Neuronal stem cell (in vitro differentiated cells): ENCODE data around the gene DIAPH2.

Experiments
- DNase-seq: peaks from one replicate; pipeline ENCODE4 v3.0.0-alpha.2; 2013; ENCODE audit warnings: low spot score
- H2AFZ ChIP-seq: one replicate; pipeline ENCODE4 v1.6.1; 2013; ENCODE audit warnings: mild to moderate bottlenecking, low read length, inconsistent platforms
- H2AK5ac ChIP-seq: 2 replicates; pipeline ENCODE4 v1.6.1; 2013; ENCODE audit warnings: low read depth, mild to moderate bottlenecking, inconsistent platforms, low read length, moderate library complexity, mixed read lengths
- H2BK120ac ChIP-seq: 2 replicates; pipeline ENCODE4 v1.6.1; 2013; ENCODE audit warnings: low read depth, mild to moderate bottlenecking, inconsistent platforms, low read length, moderate library complexity, mixed read lengths
- H2BK12ac ChIP-seq: one replicate; pipeline ENCODE4 v1.6.1; 2013; ENCODE audit warnings: low read length, inconsistent platforms
- H2BK15ac ChIP-seq: 2 replicates; pipeline ENCODE4 v1.6.1; 2013; ENCODE audit warnings: mild to moderate bottlenecking, low read length, inconsistent platforms, mixed read lengths
- H2BK5ac ChIP-seq: one replicate; pipeline ENCODE4 v1.6.1; 2013; ENCODE audit warnings: inconsistent platforms, mild to moderate bottlenecking, low read length, moderate library complexity
- H3K14ac ChIP-seq: one replicate; pipeline ENCODE4 v1.6.1; 2013; ENCODE audit warnings: low read length, inconsistent platforms
- H3K18ac ChIP-seq: 2 replicates; pipeline ENCODE4 v1.6.1; 2013; ENCODE audit warnings: low read length, inconsistent platforms
- H3K23ac ChIP-seq: 2 replicates; pipeline ENCODE4 v1.6.1; 2013; ENCODE audit warnings: low read depth, mild to moderate bottlenecking, mixed read lengths, low read length, inconsistent platforms; ENCODE audit not compliant: poor library complexity
- H3K27ac ChIP-seq: replicated peaks from 3 replicates; pipeline ENCODE4 v1.5.1; 2013; ENCODE audit warnings: low read length, inconsistent platforms
- H3K27me3 ChIP-seq, 3 experiments: 2 replicates each; pipeline ENCODE4 v1.6.1; 2013; ENCODE audit warnings: low read length in 3 of 3, mild to moderate bottlenecking in 2 of 3, inconsistent platforms in 1 of 3, low read depth in 1 of 3, mixed read lengths in 1 of 3, moderate library complexity in 1 of 3; ENCODE audit not compliant: control insufficient read depth in 3 of 3, insufficient read depth in 3 of 3
- H3K36me3 ChIP-seq, 2 donors: replicated peaks in 1 of 2; 2 replicates each; pipeline ENCODE4 v1.6.1; 2013; ENCODE audit warnings: low read length in 2 of 2; ENCODE audit not compliant: control insufficient read depth in 2 of 2, insufficient read depth in 2 of 2
- H3K4ac ChIP-seq: 2 replicates; pipeline ENCODE4 v1.6.1; 2013; ENCODE audit warnings: inconsistent platforms, mild to moderate bottlenecking, low read length, moderate library complexity
- H3K4me1 ChIP-seq, 2 donors: 1 replicate in 1 of 2; 2 replicates in 1 of 2; pipeline ENCODE4 v1.6.1; 2013; ENCODE audit warnings: low read length in 2 of 2, low read depth in 1 of 2; ENCODE audit not compliant: control insufficient read depth in 2 of 2, insufficient read depth in 1 of 2
- H3K4me2 ChIP-seq: one replicate; pipeline ENCODE4 v1.6.1; 2013; ENCODE audit warnings: mild to moderate bottlenecking, low read length, inconsistent platforms; ENCODE audit not compliant: insufficient read depth, poor library complexity, severe bottlenecking
- H3K4me3 ChIP-seq, 2 donors: 2 replicates each; pipeline ENCODE4 v1.5.1; 2013; ENCODE audit warnings: low read length in 2 of 2, mild to moderate bottlenecking in 2 of 2, inconsistent platforms in 1 of 2, moderate library complexity in 1 of 2
- H3K79me1 ChIP-seq: one replicate; pipeline ENCODE4 v1.6.1; 2013; ENCODE audit warnings: low read depth, mild to moderate bottlenecking, inconsistent platforms, low read length, moderate library complexity
- H3K9ac ChIP-seq: one replicate; pipeline ENCODE4 v1.6.1; 2013; ENCODE audit warnings: mild to moderate bottlenecking, low read depth, low read length, inconsistent platforms; ENCODE audit not compliant: poor library complexity
- H3K9me3 ChIP-seq, 2 donors: replicated peaks in 1 of 2; 2 replicates each; pipeline versions ENCODE3 to v1.6.1; 2013; ENCODE audit warnings: low read length in 2 of 2, mild to moderate bottlenecking in 2 of 2, inconsistent platforms in 1 of 2, low read depth in 1 of 2, mixed read lengths in 1 of 2, moderate library complexity in 1 of 2; ENCODE audit not compliant: control insufficient read depth in 2 of 2, insufficient read depth in 1 of 2
- H4K8ac ChIP-seq: one replicate; pipeline ENCODE4 v1.6.1; 2013; ENCODE audit warnings: low read depth, mild to moderate bottlenecking, inconsistent platforms, low read length, moderate library complexity
- H4K91ac ChIP-seq: one replicate; pipeline ENCODE4 v1.6.1; 2013; ENCODE audit warnings: low read length, low read depth, mild to moderate bottlenecking, inconsistent platforms; ENCODE audit not compliant: poor library complexity
- WGBS, 2 donors: extraction: QIAGEN DNeasy Blood & Tissue Kit; methylation state at CpG; one replicate each; pipeline ENCODE4 v1.1.7; 2013; ENCODE audit warnings: missing lambda C conversion rate in 2 of 2, mixed read lengths in 1 of 2; ENCODE audit not compliant: insufficient read length in 2 of 2, insufficient replicate concordance in 1 of 2; ENCODE audit errors: extremely low coverage in 2 of 2; 5-methylcytosine and 5-hydroxymethylcytosine counted together

The DIAPH2 gene

DNA sequence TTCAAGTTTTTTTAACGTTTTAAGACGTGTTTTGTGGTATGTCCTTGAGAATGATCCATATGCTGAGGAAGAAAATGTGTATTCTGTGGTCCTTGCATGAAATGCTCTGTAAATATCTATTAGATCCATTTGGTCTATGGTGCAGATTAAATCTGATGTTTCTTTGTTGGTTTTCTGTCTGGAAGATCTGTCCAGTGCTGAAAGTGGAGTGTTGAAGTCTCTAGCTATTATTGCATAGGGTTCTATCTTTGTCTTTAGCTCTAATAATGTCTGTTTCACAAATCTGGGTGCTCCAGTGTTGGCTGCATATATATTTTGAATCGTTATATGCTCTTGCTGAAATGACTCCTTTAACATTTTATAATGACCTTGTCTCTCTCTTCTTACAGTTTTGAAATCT, 321.5 kb downstream of the DIAPH2 start:
- no peak overlapping the region for H4K91ac ChIP-seq
- H3K9ac ChIP-seq: no peak overlapping the region
- H3K36me3 ChIP-seq: no peaks in the 10 kb centered on the region
- H4K8ac ChIP-seq: no peak overlapping the region
- no peak overlapping the region for H2BK12ac ChIP-seq
- H2BK5ac ChIP-seq: no peak overlapping the region
- H3K4me1 ChIP-seq: no peaks in the 10 kb centered on the region
- no peak overlapping the region for H3K4me2 ChIP-seq
- no peak overlapping the region for H3K18ac ChIP-seq
- no peaks in the 10 kb centered on the region for H3K9me3 ChIP-seq
- H2AFZ ChIP-seq: no peak overlapping the region
- no peak overlapping the region for H2BK15ac ChIP-seq
- no peak for DNase-seq
- H3K23ac ChIP-seq: no peak overlapping the region
- H3K4ac ChIP-seq: no peak overlapping the region
- WGBS, 2 donors: no CpG with 5 or more reads among the region's 3 CpGs
- H2BK120ac ChIP-seq: no peak overlapping the region
- H3K27me3 ChIP-seq: no peaks in the 10 kb centered on the region
- no peak overlapping the region for H3K4me3 ChIP-seq
- no peak overlapping the region for H2AK5ac ChIP-seq
- H3K27ac ChIP-seq: no peak overlapping the region
- no peaks in the 10 kb centered on the region for H3K79me1 ChIP-seq
- no peak overlapping the region for H3K14ac ChIP-seq

GRCh38 chrX:97009391-97009790, 324.7 kb downstream of the DIAPH2 start:
- Histone ChIP-seq H3K4me2 (no peak overlapping the region), H2AFZ (no peak overlapping the region), H2BK15ac (no peak overlapping the region), H3K9ac (no peak overlapping the region), H3K4me3 (no peak overlapping the region), H3K27me3 (no peaks in the 10 kb centered on the region), H3K79me1 (no peaks in the 10 kb centered on the region), H4K91ac (no peak overlapping the region), H2BK120ac (no peak overlapping the region), H3K27ac (no peak overlapping the region), H2AK5ac (no peak overlapping the region), H4K8ac (no peak overlapping the region), H2BK12ac (no peak overlapping the region), H3K14ac (no peak overlapping the region), H3K4ac (no peak overlapping the region), H3K18ac (no peak overlapping the region), H3K36me3 (no peaks in the 10 kb centered on the region), H3K4me1 (no peaks in the 10 kb centered on the region), H3K9me3 (no peaks in the 10 kb centered on the region), H3K23ac (no peak overlapping the region), H2BK5ac (no peak overlapping the region)
- no peak for DNase-seq

DNA sequence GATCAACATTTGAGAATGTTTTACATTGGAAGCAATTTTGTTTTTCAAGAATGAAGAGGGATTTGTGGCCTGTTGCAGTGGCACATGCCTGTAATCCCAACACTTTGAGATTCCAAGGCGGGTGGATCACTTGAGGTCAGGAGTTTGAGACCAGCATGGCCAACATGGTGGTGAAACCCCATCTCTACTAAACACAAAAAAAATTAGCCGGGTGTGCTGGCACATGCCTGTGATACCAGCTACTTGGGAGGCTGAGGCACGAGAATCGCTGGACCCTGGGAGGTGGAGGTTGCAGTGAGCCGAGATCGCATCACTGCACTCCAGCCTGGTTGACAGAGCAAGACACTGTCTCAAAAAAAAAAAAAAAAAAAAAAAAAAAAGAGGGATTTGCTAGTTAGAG, 326.9 kb downstream of the DIAPH2 start:
- no peak overlapping the region for H3K4ac ChIP-seq
- no peak overlapping the region for H2BK120ac ChIP-seq
- no peaks in the 10 kb centered on the region for H3K27me3 ChIP-seq
- H2BK15ac ChIP-seq: no peak overlapping the region
- H3K9ac ChIP-seq: no peak overlapping the region
- H4K8ac ChIP-seq: no peak overlapping the region
- no peak for DNase-seq
- no peak overlapping the region for H2BK5ac ChIP-seq
- H3K18ac ChIP-seq: no peak overlapping the region
- no peak overlapping the region for H4K91ac ChIP-seq
- H3K14ac ChIP-seq: no peak overlapping the region
- H3K79me1 ChIP-seq: no peaks in the 10 kb centered on the region
- H3K27ac ChIP-seq: no peak overlapping the region
- H2AK5ac ChIP-seq: no peak overlapping the region
- no peak overlapping the region for H2BK12ac ChIP-seq
- no peaks in the 10 kb centered on the region for H3K4me1 ChIP-seq
- H3K9me3 ChIP-seq: no peaks in the 10 kb centered on the region
- H3K4me3 ChIP-seq: no peak overlapping the region
- H2AFZ ChIP-seq: no peak overlapping the region
- H3K4me2 ChIP-seq: no peak overlapping the region
- H3K36me3 ChIP-seq: no peaks in the 10 kb centered on the region
- no peak overlapping the region for H3K23ac ChIP-seq
- no CpG with 5 or more reads among the region's 6 CpGs for WGBS, 2 donors

DNA sequence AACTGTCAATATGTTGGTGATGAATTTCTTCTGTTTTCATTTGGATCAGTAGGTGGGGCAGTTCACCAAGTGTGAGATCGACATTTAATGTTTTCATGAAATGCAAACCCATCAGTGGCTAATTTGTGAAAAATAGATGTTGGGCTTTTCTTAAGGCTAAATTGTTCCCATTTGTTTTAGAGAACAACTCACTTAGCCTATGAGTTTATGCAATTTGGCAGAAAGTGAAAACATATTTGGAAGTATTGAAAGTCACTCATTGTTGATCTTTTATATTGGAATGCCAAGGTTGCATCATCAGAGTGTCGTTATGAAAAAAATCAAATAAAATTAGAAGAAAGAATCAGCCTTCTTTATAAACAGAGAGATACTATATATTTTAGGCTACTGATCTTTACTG, 331.5 kb downstream of the DIAPH2 start:
- Histone ChIP-seq H2BK12ac (no peak overlapping the region), H2BK15ac (no peak overlapping the region), H3K9me3 (no peaks in the 10 kb centered on the region), H2AFZ (no peak overlapping the region), H4K8ac (no peak overlapping the region), H3K14ac (no peak overlapping the region), H3K18ac (no peak overlapping the region), H3K27me3 (no peaks in the 10 kb centered on the region), H3K79me1 (no peaks in the 10 kb centered on the region), H2BK120ac (no peak overlapping the region), H2BK5ac (no peak overlapping the region), H3K23ac (no peak overlapping the region), H3K36me3 (no peaks in the 10 kb centered on the region), H3K4ac (no peak overlapping the region), H4K91ac (no peak overlapping the region), H3K4me1 (no peaks in the 10 kb centered on the region), H3K4me2 (no peak overlapping the region), H3K9ac (no peak overlapping the region), H2AK5ac (no peak overlapping the region), H3K4me3 (no peak overlapping the region), H3K27ac (no peak overlapping the region)
- no peak for DNase-seq
- no CpG with 5 or more reads among the region's 2 CpGs for WGBS, 2 donors
